Fibroblast of lung (primary cell): ENCODE data around the gene SMG6. TPM values are rescaled to one million over a fixed set of nuclear protein-coding genes. Genes with fewer than 3 reads are reported as not detected.

Experiments used
- DNase-seq, 2 donors: peaks; one replicate each; pipeline versions ENCODE4 v3.0.0 to v3.0.0-alpha.2; 2010; ENCODE audit warnings: low read depth in 2 of 2
- H2AFZ ChIP-seq: 2 replicates; pipeline ENCODE4 v1.5.1; 2012; ENCODE audit warnings: low read length, control low read depth, inconsistent platforms
- H3K27ac ChIP-seq: 2 replicates; pipeline ENCODE4 v1.5.1; 2011; ENCODE audit warnings: low read length, control low read depth; ENCODE audit not compliant: insufficient read depth
- H3K27me3 ChIP-seq: 2 replicates; pipeline ENCODE4 v1.5.1; 2011; ENCODE audit warnings: mild to moderate bottlenecking, low read length; ENCODE audit not compliant: control insufficient read depth, insufficient read depth
- H3K36me3 ChIP-seq: 2 replicates; pipeline ENCODE4 v1.5.1; 2011; ENCODE audit warnings: low read length; ENCODE audit not compliant: control insufficient read depth, insufficient read depth
- H3K4me1 ChIP-seq: 2 replicates; pipeline ENCODE4 v1.5.1; 2011; ENCODE audit warnings: low read length; ENCODE audit not compliant: control insufficient read depth, insufficient read depth; ENCODE audit errors: extremely low read depth
- H3K4me2 ChIP-seq: 2 replicates; pipeline ENCODE4 v1.5.1; 2011; ENCODE audit warnings: low read length, control low read depth; ENCODE audit not compliant: insufficient read depth; ENCODE audit errors: extremely low read depth
- H3K4me3 ChIP-seq, 4 experiments: fragments of 200-600 bp in 1 of 4; sonication (generic) in 1 of 4; replicated peaks in 1 of 4; 2 replicates each; pipeline ENCODE4 v1.5.1; 2011 to 2016; ENCODE audit warnings: low read length in 4 of 4, low read depth in 3 of 4, mild to moderate bottlenecking in 3 of 4, control low read depth in 2 of 4, inconsistent platforms in 1 of 4, mixed read lengths in 1 of 4; ENCODE audit not compliant: insufficient read depth in 1 of 4; ENCODE audit errors: control extremely low read depth in 1 of 4
- H3K79me2 ChIP-seq: 2 replicates; pipeline ENCODE4 v1.5.1; 2012; ENCODE audit warnings: mild to moderate bottlenecking, low read length, inconsistent platforms; ENCODE audit not compliant: control insufficient read depth, insufficient read depth
- H3K9ac ChIP-seq: 2 replicates; pipeline ENCODE4 v1.5.1; 2011; ENCODE audit warnings: mild to moderate bottlenecking, low read length, control low read depth; ENCODE audit not compliant: insufficient read depth
- H3K9me3 ChIP-seq: 2 replicates; pipeline ENCODE4 v1.5.1; 2012; ENCODE audit warnings: low read depth, low read length; ENCODE audit not compliant: control insufficient read depth, insufficient read depth
- H4K20me1 ChIP-seq: 2 replicates; pipeline ENCODE4 v1.5.1; 2011; ENCODE audit warnings: low read length; ENCODE audit not compliant: control insufficient read depth, insufficient read depth; ENCODE audit errors: extremely low read depth
- CTCF ChIP-seq, 2 donors: IDR thresholded peaks in 1 of 2; conservative IDR thresholded peaks in 1 of 2; 1 replicate in 1 of 2; 2 replicates in 1 of 2; pipeline ENCODE4 v1.5.1; 2011 to 2012; ENCODE audit warnings: low read length in 2 of 2, control low read depth in 1 of 2, inconsistent platforms in 1 of 2, low read depth in 1 of 2, mild to moderate bottlenecking in 1 of 2
- EZH2 ChIP-seq: IDR thresholded peaks from 2 replicates; pipeline ENCODE4 v1.5.1; 2012; ENCODE audit warnings: low read length, control low read depth, mild to moderate bottlenecking; ENCODE audit errors: missing control alignments
- polyA plus RNA-seq, 2 donors: library from polyadenylated mRNA; depleted of rRNA in 1 of 2; stranded (reverse) in 1 of 2; unstranded in 1 of 2; fragments of >200 nt; gene quantifications; 2 replicates each; pipeline ENCODE4 v1.2.1, GENCODE V29; 2011 to 2012; ENCODE audit warnings: missing spikeins in 1 of 2
- total RNA-seq: library from RNA; depleted of rRNA; stranded (reverse); fragments of >200 nt; gene quantifications from 2 replicates; pipeline ENCODE4 v1.2.1, GENCODE V29; 2014

SMG6 gene
- total and polyA plus RNA-seq, 2 donors (not counting 1 experiment from before 2014, with no cell fraction given), result 14.7 to 29.9 TPM

GRCh38 chr17:2030779-2031163 is 272.8 kb downstream of the SMG6 start:
- H3K4me1 ChIP-seq, result peaks cover 23% of the 10 kb centered on the region
- H3K27me3 ChIP-seq, result no peaks in the 10 kb centered on the region
- no peak for TF ChIP-seq EZH2
- TF ChIP-seq CTCF (conservative IDR thresholded peaks at IDR 0.05 in 1 of 2, IDR thresholded peaks at IDR 0.05 in 1 of 2; ENCODE audit: low read depth in 1 of 2, low read length in 2 of 2), result peak; percentile 65 to 75
- DNase-seq, result no peak
- H3K4me3 ChIP-seq, result peak overlapping the region; percentile 83 to 98 (median 96)
- peak overlapping the region; percentile 61 for H3K9ac ChIP-seq
- H2AFZ ChIP-seq, result no peak overlapping the region
- peaks cover 2% of the 10 kb centered on the region for H3K36me3 ChIP-seq
- peaks cover 6% of the 10 kb centered on the region for H3K79me2 ChIP-seq
- no peaks in the 10 kb centered on the region for H3K9me3 ChIP-seq
- peak overlapping the region; percentile 82 for H3K27ac ChIP-seq
- peak overlapping the region; percentile 98 for H3K4me2 ChIP-seq
- H4K20me1 ChIP-seq, result no peaks in the 10 kb centered on the region

GRCh38 chr17:2029911-2030778 is 273.4 kb downstream of the SMG6 start, which contains the start of gene DPH1:
TSS of gene DPH1 (plus strand) at chr17:2030153. CDS start at chr17:2030170, 17 bp downstream.
- Histone ChIP-seq H3K4me2 (peak within 1 kb of the TSS; percentile 98), H3K9ac (peak within 1 kb of the TSS; percentile 87), H3K9me3 (no peaks in the 10 kb centered on the region), H3K27me3 (no peaks in the 10 kb centered on the region), H4K20me1 (no peaks in the 10 kb centered on the region), H2AFZ (peak within 1 kb of the TSS; percentile 70), H3K79me2 (peaks cover 6% of the 10 kb centered on the region), H3K36me3 (no peaks in the 10 kb centered on the region), H3K27ac (peak within 1 kb of the TSS; percentile 82), H3K4me1 (peaks cover 28% of the 10 kb centered on the region), H3K4me3 (peak within 1 kb of the TSS; percentile 83 to 98 (median 96))
- DNase-seq, result peak; percentile 90 to 91
- TF ChIP-seq EZH2 (no peak), CTCF (conservative IDR thresholded peaks at IDR 0.05 in 1 of 2, IDR thresholded peaks at IDR 0.05 in 1 of 2; ENCODE audit: low read depth in 1 of 2, low read length in 2 of 2) (no peak)

GRCh38 chr17:2028737-2029136 is 274.8 kb downstream of the SMG6 start:
- Histone ChIP-seq H3K27ac (no peak overlapping the region), H2AFZ (no peak overlapping the region), H3K79me2 (peaks cover 6% of the 10 kb centered on the region), H3K36me3 (no peaks in the 10 kb centered on the region), H3K4me3 (no peak overlapping the region), H3K4me1 (peaks cover 22% of the 10 kb centered on the region), H3K27me3 (peaks cover 5% of the 10 kb centered on the region), H4K20me1 (no peaks in the 10 kb centered on the region), H3K4me2 (no peak overlapping the region), H3K9me3 (no peaks in the 10 kb centered on the region), H3K9ac (no peak overlapping the region)
- TF ChIP-seq CTCF (conservative IDR thresholded peaks at IDR 0.05 in 1 of 2, IDR thresholded peaks at IDR 0.05 in 1 of 2; ENCODE audit: low read depth in 1 of 2, low read length in 2 of 2) (no peak), EZH2 (no peak)
- DNase-seq, result no peak
